ENCODE results near the gene MAP3K5.

MAP3K5 gene

GRCh38 chr6:136750696-136751521, 41.4 kb downstream of the MAP3K5 start:
- no peak for DNase-seq (ENCODE audit: low read depth)

GRCh38 chr6:136749359-136749997, 42.8 kb downstream of the MAP3K5 start:
- no peak for DNase-seq (ENCODE audit: low read depth)

DNA sequence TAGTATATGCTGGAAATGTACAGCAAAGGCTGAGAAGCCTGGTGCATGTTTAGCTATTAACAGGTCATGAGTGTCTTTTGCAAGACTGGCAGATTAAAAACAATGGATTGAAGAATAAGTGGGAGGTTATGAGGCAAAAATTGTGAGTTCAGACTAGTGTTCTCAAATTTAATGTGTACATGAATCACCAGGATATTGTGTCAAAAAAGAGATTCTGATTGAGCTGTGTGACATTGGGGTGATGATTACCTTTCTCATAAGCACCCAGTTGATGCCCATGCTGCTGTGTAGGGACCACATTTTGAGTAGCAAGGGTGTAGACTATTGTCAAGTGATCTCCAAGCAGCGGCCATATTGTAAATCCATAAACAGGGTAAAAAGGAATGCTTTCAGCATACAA, 44.8 kb downstream of the MAP3K5 start:
- DNase-seq (ENCODE audit: low read depth), result no peak

GRCh38 chr6:136745300-136745699, 47.0 kb downstream of the MAP3K5 start:
- DNase-seq (ENCODE audit: low read depth), result no peak

- DNase-seq (ENCODE audit: low read depth), result no peak
These were observed 47.4 kb downstream of the MAP3K5 start for GRCh38 chr6:136744889-136745288.

GRCh38 chr6:136742125-136742524, 50.2 kb downstream of the MAP3K5 start:
- DNase-seq (ENCODE audit: low read depth), result no peak

- DNase-seq (ENCODE audit: low read depth), result no peak
These were observed 52.0 kb downstream of the MAP3K5 start for GRCh38 chr6:136740050-136740974.

GRCh38 chr6:136739501-136739900, 52.8 kb downstream of the MAP3K5 start:
- DNase-seq (ENCODE audit: low read depth), result no peak

DNA sequence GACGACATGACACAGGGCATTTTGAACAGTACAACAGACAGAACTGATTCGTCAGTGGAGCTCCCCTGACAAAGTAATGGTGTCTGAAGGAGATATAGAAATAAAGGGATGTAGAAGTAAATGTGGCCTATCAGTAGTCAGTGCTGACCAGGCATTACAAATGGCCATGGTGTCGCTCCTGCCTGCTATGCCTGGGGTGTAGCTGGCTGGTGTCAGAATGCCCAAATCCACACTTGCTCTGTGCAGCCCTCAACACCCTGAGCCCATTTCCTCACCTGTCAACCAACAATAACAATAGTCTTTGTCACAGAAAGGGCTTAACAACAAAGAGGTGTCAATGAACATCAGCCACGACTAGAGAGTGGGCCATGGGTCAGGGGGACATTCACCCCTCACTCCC, 53.2 kb downstream of the MAP3K5 start:
- DNase-seq (ENCODE audit: low read depth), result no peak

GRCh38 chr6:136738692-136739057, 53.6 kb downstream of the MAP3K5 start:
- DNase-seq (ENCODE audit: low read depth), result no peak

GRCh38 chr6:136737871-136738691, 54.2 kb downstream of the MAP3K5 start:
- DNase-seq (ENCODE audit: low read depth), result no peak

- no peak for DNase-seq (ENCODE audit: low read depth)
These were observed 54.9 kb downstream of the MAP3K5 start for GRCh38 chr6:136737374-136737844.

DNA sequence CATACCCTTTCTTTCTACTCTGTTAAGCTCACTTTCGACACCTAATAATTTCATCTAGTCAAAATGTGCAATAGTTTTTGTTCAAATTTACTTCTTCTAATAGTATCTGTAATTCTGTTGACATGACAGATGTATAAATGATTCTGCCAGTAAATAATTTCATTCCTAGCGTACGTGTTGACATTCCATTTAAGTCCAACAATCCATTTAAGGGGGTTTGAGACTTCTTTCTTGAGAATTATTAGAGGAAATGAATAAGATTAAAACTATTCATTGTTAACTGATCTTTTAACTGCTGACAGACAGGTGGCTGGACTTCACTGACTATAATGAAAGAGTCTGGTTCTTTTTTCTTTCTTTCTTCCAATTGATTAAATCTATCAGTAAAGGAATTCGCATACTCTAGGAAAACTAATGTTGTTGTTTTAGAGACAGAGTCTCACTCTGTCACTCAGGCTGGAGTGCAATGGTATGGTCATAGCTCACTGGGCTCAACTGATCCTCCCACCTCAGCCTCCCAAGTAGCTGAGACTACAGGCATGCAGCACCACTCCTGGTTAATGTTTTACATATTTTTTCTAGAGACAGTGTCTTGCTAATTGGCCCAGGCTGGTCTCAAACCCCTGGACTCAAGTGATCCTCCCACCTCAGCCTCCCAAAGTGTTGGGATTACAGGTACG, 55.9 kb downstream of the MAP3K5 start:
- DNase-seq (ENCODE audit: low read depth), result no peak

GRCh38 chr6:136734977-136735376, 57.3 kb downstream of the MAP3K5 start:
- no peak for DNase-seq (ENCODE audit: low read depth)

GRCh38 chr6:136732889-136733288, 59.4 kb downstream of the MAP3K5 start:
- no peak for DNase-seq (ENCODE audit: low read depth)

- DNase-seq (ENCODE audit: low read depth), result no peak
These were observed 62.4 kb downstream of the MAP3K5 start for GRCh38 chr6:136729832-136730231.

- no peak for DNase-seq (ENCODE audit: low read depth)
These were observed 63.2 kb downstream of the MAP3K5 start for GRCh38 chr6:136728976-136729515.

- no peak for DNase-seq (ENCODE audit: low read depth)
These were observed 64.0 kb downstream of the MAP3K5 start for GRCh38 chr6:136728033-136728939.

DNA sequence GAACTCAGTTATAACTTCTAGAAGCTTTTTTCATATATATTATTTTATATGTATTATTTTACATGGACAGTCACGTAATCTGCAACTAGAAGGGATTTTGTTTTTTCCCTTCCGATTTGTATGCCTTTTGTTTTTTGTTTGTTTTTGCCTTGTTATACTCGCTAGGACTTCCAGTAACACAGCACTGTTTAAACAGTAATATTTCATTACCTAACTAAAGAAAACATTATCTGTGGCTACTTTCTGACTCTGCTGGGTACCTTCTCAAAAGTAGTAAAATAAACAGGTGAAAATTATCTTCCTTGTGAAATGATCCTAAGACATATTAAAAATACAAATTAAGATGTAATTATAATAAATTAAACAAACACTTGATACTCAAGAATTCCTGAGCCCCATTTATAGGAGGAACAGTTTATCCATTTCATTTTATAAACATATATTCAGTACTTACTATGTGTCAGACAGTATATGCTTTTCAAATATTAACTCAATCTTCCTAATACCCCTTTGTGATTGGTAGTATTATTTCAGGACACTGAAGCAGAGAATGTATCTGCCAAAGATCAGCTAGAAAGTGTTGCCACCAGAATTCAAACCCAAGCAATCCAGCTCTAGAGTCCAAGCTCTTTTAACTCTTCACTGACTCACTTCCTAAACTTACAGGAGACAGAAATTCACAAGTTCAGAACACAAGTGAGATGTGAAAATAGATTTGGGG, 65.3 kb downstream of the MAP3K5 start:
- no peak for DNase-seq (ENCODE audit: low read depth)
